Measurements from ENCODE around the gene CEPT1. TPM values are rescaled to one million over a fixed set of nuclear protein-coding genes. Genes with fewer than 3 reads are reported as not detected.

The CEPT1 gene
- total and polyA plus RNA-seq, 2 of the 8 experiments (the other 6 are each of a cell fraction or from before 2014, with no cell fraction given): 18.5 to 28.6 TPM

GRCh38 chr1:111212634-111213335 lies 72.8 kb downstream of the CEPT1 start (continued):
- no peak for TF ChIP-seq ATF3 (IDR thresholded peaks at IDR 0.05; ENCODE audit: insufficient read depth, low read depth, low read length)
